Glutamatergic neuron (in vitro differentiated cells): Measurements from ENCODE around the gene PLCL1. TPM values are rescaled to one million over a fixed set of nuclear protein-coding genes. Genes with fewer than 3 reads are reported as not detected.

Source experiments
- DNase-seq: peaks from one replicate; pipeline ENCODE4 v3.0.0; 2022
- H3K27ac Mint-ChIP-seq: one replicate; pipeline ENCODE4 v1.8.0; 2020; ENCODE audit warnings: mild to moderate bottlenecking, mixed read lengths, inconsistent platforms; ENCODE audit not compliant: unreplicated experiment
- H3K27me3 Mint-ChIP-seq: one replicate; pipeline ENCODE4 v1.8.0; 2020; ENCODE audit warnings: mild to moderate bottlenecking, moderate library complexity, mixed read lengths, inconsistent platforms; ENCODE audit not compliant: unreplicated experiment
- H3K36me3 Mint-ChIP-seq: one replicate; pipeline ENCODE4 v1.8.0; 2020; ENCODE audit warnings: mild to moderate bottlenecking, mixed read lengths, inconsistent platforms; ENCODE audit not compliant: unreplicated experiment
- H3K4me1 Mint-ChIP-seq: one replicate; pipeline ENCODE4 v1.8.0; 2020; ENCODE audit warnings: mild to moderate bottlenecking, low read depth, mixed read lengths, inconsistent platforms; ENCODE audit not compliant: unreplicated experiment
- H3K4me3 Mint-ChIP-seq: one replicate; pipeline ENCODE4 v1.8.0; 2020; ENCODE audit warnings: mild to moderate bottlenecking, mixed read lengths, inconsistent platforms; ENCODE audit not compliant: unreplicated experiment
- H3K9me3 Mint-ChIP-seq: one replicate; pipeline ENCODE4 v1.8.0; 2020; ENCODE audit warnings: mild to moderate bottlenecking, moderate library complexity, mixed read lengths, inconsistent platforms; ENCODE audit not compliant: unreplicated experiment
- total RNA-seq: library from RNA; stranded (reverse); fragmentation: NEBNext Ultra II Directional; extraction: Animal tissue kit (Norgen Biotek cat#: 25700); gene quantifications from one replicate; pipeline ENCODE4 v1.2.1, GENCODE V29; 2021; ENCODE audit not compliant: unreplicated experiment
- TF ChIP-seq, protein P1 (sequence below): fragments of 200-600 bp; sonication (generic); IDR thresholded peaks from one replicate; pipeline ENCODE4 v1.5.0; 2021; ENCODE audit not compliant: partially characterized antibody, unreplicated experiment

The PLCL1 gene
- total RNA-seq, 1 donor from 2014 or later: 28.8 TPM

DNA sequence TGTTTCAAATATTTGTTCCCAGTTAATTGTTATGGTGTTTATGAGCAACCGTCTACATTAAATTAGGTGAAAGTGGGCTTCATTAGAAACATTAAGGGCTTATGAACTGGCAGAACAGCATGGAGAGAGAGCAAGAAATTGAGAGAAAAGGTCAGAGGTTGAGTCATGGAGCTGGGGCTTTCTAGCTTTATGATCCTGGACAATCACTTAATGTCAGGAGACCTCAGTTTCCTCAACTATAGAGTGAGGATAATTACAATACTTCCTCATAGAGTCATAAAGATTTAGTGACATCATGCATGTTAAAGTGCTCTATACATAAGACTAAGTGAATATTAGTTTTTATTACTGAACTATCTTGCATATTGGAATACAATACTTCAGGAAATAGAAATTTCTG, 83.9 kb downstream of the PLCL1 start:
- Mint-ChIP-seq H3K4me1 (no peaks in the 10 kb centered on the region), H3K4me3 (no peak overlapping the region), H3K27ac (no peak overlapping the region), H3K36me3 (no peaks in the 10 kb centered on the region), H3K9me3 (peaks cover 2% of the 10 kb centered on the region), H3K27me3 (peaks cover 4% of the 10 kb centered on the region)
- DNase-seq: no peak
- TF ChIP-seq, protein P1, sequence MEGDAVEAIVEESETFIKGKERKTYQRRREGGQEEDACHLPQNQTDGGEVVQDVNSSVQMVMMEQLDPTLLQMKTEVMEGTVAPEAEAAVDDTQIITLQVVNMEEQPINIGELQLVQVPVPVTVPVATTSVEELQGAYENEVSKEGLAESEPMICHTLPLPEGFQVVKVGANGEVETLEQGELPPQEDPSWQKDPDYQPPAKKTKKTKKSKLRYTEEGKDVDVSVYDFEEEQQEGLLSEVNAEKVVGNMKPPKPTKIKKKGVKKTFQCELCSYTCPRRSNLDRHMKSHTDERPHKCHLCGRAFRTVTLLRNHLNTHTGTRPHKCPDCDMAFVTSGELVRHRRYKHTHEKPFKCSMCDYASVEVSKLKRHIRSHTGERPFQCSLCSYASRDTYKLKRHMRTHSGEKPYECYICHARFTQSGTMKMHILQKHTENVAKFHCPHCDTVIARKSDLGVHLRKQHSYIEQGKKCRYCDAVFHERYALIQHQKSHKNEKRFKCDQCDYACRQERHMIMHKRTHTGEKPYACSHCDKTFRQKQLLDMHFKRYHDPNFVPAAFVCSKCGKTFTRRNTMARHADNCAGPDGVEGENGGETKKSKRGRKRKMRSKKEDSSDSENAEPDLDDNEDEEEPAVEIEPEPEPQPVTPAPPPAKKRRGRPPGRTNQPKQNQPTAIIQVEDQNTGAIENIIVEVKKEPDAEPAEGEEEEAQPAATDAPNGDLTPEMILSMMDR: no peak

- no peaks in the 10 kb centered on the region for H3K36me3 Mint-ChIP-seq
- H3K27me3 Mint-ChIP-seq: peaks cover 4% of the 10 kb centered on the region
- peaks cover 2% of the 10 kb centered on the region for H3K9me3 Mint-ChIP-seq
- no peak overlapping the region for H3K27ac Mint-ChIP-seq
- no peak for DNase-seq
- TF ChIP-seq, protein P1: no peak
- H3K4me1 Mint-ChIP-seq: peaks cover 2% of the 10 kb centered on the region
- H3K4me3 Mint-ChIP-seq: no peak overlapping the region
These were observed 84.6 kb downstream of the PLCL1 start for GRCh38 chr2:197889041-197889440.

GRCh38 chr2:197890168-197890567, 85.8 kb downstream of the PLCL1 start:
- H3K4me1 Mint-ChIP-seq: peaks cover 2% of the 10 kb centered on the region
- H3K27ac Mint-ChIP-seq: no peak overlapping the region
- H3K9me3 Mint-ChIP-seq: no peaks in the 10 kb centered on the region
- H3K4me3 Mint-ChIP-seq: no peak overlapping the region
- H3K27me3 Mint-ChIP-seq: no peaks in the 10 kb centered on the region
- no peak for DNase-seq
- TF ChIP-seq, protein P1: no peak
- no peaks in the 10 kb centered on the region for H3K36me3 Mint-ChIP-seq

DNA sequence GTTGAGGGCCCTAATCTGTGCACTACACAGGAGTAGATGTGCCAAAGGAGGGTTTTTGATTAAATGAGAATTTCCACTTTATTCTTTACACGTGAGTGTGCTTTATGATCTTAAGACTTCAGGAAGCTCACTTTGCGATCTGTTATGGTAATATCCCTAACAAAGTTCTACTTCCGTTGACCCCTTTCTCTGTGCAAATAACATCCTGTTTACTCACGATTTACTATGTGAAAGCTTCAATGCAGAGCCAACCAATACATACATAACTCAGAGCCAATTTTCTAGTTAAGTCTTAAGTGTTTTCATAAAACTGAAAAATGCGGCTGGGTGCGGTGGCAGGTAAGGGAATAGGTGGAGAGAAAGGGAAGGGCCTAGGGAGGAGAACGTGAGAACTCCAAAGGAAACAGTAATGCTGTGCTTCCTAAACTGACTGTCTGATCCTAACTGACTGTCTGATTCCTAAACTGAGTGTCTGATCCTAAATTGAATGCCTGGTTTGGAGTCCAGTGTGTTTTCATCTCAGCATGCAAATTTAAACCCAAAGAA, 87.6 kb downstream of the PLCL1 start:
- no peak for DNase-seq
- H3K9me3 Mint-ChIP-seq: no peaks in the 10 kb centered on the region
- peaks cover 2% of the 10 kb centered on the region for H3K4me1 Mint-ChIP-seq
- H3K27ac Mint-ChIP-seq: no peak overlapping the region
- no peaks in the 10 kb centered on the region for H3K27me3 Mint-ChIP-seq
- TF ChIP-seq, protein P1: no peak
- no peak overlapping the region for H3K4me3 Mint-ChIP-seq
- H3K36me3 Mint-ChIP-seq: no peaks in the 10 kb centered on the region

- Mint-ChIP-seq H3K9me3 (no peaks in the 10 kb centered on the region), H3K4me1 (peaks cover 2% of the 10 kb centered on the region), H3K36me3 (no peaks in the 10 kb centered on the region), H3K4me3 (no peak overlapping the region), H3K27me3 (no peaks in the 10 kb centered on the region), H3K27ac (no peak overlapping the region)
- no peak for DNase-seq
- TF ChIP-seq, protein P1: no peak
These were observed 89.2 kb downstream of the PLCL1 start for GRCh38 chr2:197893403-197894177.
